Thyroid gland (tissue), 4 donors: Measurements from ENCODE around the gene ZNF579. TPM values are rescaled to one million over a fixed set of nuclear protein-coding genes. Genes with fewer than 3 reads are reported as not detected.
"Not testable (repeated sequence)": the region's sequence is repeated elsewhere in the genome, so short reads cannot be mapped to it uniquely, and the experiment has no call there.

Experiments used
- DNase-seq, 2 donors: peaks; one replicate each; pipeline ENCODE4 v3.0.0-alpha.2; 2019
- H3K27ac ChIP-seq, 3 donors: fragments of 200-600 bp; sonication (generic); 1 replicate in 2 of 3; 2 replicates in 1 of 3; pipeline ENCODE4 v1.5.1; 2016 to 2019; ENCODE audit warnings: mild to moderate bottlenecking in 1 of 3, moderate library complexity in 1 of 3
- H3K27me3 ChIP-seq: fragments of 200-600 bp; sonication (generic); one replicate; pipeline ENCODE4 v1.5.1; 2019
- H3K36me3 ChIP-seq, 2 donors: fragments of 200-600 bp; sonication (generic); one replicate each; pipeline ENCODE4 v1.5.1; 2016 to 2019
- H3K4me1 ChIP-seq, 2 donors: fragments of 200-600 bp; sonication (generic); one replicate each; pipeline ENCODE4 v1.5.1; 2017 to 2019
- H3K4me3 ChIP-seq, 3 donors: fragments of 200-600 bp; sonication (generic); replicated peaks in 1 of 3; 1 replicate in 2 of 3; 2 replicates in 1 of 3; pipeline ENCODE4 v1.5.1; 2016; ENCODE audit warnings: mild to moderate bottlenecking in 1 of 3
- H3K9me3 ChIP-seq: fragments of 200-600 bp; sonication (generic); one replicate; pipeline ENCODE4 v1.5.1; 2017
- CTCF ChIP-seq, 6 experiments: fragments of 200-600 bp in 3 of 6; fragments of 450-650 bp in 3 of 6; sonication (generic) in 3 of 6; IDR thresholded peaks; one replicate each; pipeline ENCODE4 v1.5.1; 2016 to 2019; ENCODE audit warnings: antibody characterized with exemption in 6 of 6, mild to moderate bottlenecking in 2 of 6, inconsistent platforms in 1 of 6, moderate library complexity in 1 of 6
- POLR2A ChIP-seq, 2 donors: fragments of 450-650 bp; IDR thresholded peaks; one replicate each; pipeline ENCODE4 v1.6.1; 2017; ENCODE audit warnings: antibody characterized with exemption in 2 of 2, mild to moderate bottlenecking in 2 of 2, moderate library complexity in 1 of 2
- WGBS, 2 donors: methylation state at CpG; one replicate each; pipeline ENCODE4 v1.1.5; 2017; 5-methylcytosine and 5-hydroxymethylcytosine counted together
- intact Hi-C: fragments of 100-400 bp; cut with DNase I; formaldehyde crosslinking; loops from one replicate; pipeline ENCODE4 v1.15.1; 2023
- total RNA-seq, 4 donors: library from RNA; depleted of rRNA; stranded (reverse); fragments of >200 nt; gene quantifications; one replicate each; pipeline ENCODE4 v1.2.3, GENCODE V29; 2016

The ZNF579 gene
- total RNA-seq, 4 donors from 2014 or later: 4.0 to 7.5 (median 6.6) TPM

DNA sequence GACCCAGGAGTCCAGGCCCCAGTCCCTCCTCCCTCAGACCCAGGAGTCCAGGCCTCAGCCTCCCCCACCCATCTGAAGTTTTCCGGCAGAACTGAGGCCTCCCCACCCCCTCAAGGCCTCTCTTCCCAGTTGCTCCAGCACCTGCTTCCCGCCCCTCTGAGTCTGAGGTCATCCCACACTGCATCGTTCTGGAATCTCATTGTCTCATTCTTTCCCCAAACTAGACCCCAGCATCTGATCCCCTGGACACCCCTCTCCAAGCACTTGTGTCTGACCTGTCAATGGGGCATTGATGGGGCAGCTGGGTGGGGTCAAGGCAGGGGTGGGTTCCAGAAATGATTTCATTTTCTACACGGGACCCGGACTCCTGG is 42.9 kb downstream of the ZNF579 start:
- no peaks in the 10 kb centered on the region for H3K4me1 ChIP-seq
- intact Hi-C loops: no loop called here
- no peaks in the 10 kb centered on the region for H3K36me3 ChIP-seq
- H3K27ac ChIP-seq: no peak overlapping the region
- WGBS, 2 donors: 70 to 72% methylated on average over 5 of the region's 5 CpGs
- DNase-seq: no peak
- H3K4me3 ChIP-seq: no peak overlapping the region
- H3K27me3 ChIP-seq: no peaks in the 10 kb centered on the region
- TF ChIP-seq CTCF (IDR thresholded peaks at IDR 0.05): no peak
- TF ChIP-seq POLR2A (IDR thresholded peaks at IDR 0.05): no peak
- H3K9me3 ChIP-seq: no peaks in the 10 kb centered on the region

DNA sequence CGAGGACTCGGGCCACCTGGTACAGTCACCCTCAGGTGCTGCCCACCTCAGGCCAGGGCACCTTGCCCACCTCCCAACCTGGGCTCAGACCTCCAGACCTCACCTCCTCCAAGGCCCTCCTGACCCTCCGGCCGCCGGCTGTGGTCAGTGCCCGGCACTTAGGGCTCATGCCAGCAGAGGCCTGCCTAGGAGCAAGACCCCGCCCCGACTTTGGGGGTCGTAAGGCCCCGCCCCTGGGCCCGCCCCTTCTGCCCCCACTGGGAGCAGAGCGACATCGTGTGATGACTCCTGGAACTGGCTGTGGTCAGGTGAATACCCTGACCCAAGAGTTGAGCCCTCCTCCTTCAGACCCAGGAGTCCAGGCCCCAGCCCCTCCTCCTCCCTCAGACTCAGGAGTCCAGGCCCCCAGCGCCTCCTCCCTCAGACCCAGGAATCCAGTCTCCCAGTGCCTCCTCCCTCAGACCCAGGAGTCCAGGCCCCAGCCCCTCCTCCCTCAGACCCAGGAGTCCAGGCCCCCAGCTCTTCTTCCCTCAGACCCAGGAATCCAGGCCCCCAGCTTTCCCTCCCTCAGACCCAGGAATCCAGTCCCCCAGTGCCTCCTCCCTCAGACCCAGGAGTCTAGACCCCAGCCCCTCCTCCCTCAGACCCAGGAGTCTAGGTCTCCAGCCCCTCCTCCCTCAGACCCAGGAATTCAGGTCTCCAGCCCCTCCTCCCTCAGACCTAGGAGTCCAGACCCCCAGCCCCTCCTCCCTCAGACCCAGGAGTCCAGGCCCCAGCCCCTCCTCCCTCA is 43.5 kb downstream of the ZNF579 start, which contains the start of gene SBK2:
SBK2 (minus strand) TSS at position 183 of the 790 bp plus-strand sequence. CDS start 839 bp downstream, outside the sequence.
- no peaks in the 10 kb centered on the region for H3K4me1 ChIP-seq

DNA sequence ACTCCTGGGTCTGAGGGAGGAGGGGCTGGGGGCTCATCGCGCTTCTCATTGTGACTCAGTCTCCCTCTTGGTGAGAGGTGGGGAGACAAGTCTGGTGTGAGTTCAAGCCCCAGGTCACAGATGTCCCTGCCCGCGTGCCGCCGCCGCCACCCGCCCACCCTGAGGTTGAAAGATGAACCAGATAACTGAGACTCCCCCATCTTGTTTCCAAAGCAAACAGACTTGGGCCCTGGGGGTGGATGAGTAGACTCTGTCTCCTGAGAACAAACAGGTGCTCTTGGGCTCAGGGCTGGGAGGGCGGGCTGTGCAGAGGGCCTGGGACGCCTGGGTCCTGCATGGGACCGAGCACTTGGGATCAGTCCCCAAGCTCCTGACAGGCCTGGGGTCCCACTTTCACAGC is 44.3 kb downstream of the ZNF579 start:
- no peak for DNase-seq
- Histone ChIP-seq H3K9me3 (no peaks in the 10 kb centered on the region), H3K4me3 (no peak overlapping the region), H3K27ac (no peak overlapping the region), H3K36me3 (no peaks in the 10 kb centered on the region), H3K4me1 (no peaks in the 10 kb centered on the region), H3K27me3 (no peaks in the 10 kb centered on the region)
- TF ChIP-seq CTCF (IDR thresholded peaks at IDR 0.05): no peak
- 81 to 93% methylated on average over 5 to 8 of the region's 11 CpGs for WGBS, 2 donors
- intact Hi-C loops: no loop called here

More for the DNA sequence above, 43.5 kb downstream of the ZNF579 start, which contains the start of gene SBK2:
- Histone ChIP-seq H3K4me3 (no peak within 1 kb of the TSS), H3K27ac (no peak within 1 kb of the TSS), H3K36me3 (no peaks in the 10 kb centered on the region), H3K27me3 (no peaks in the 10 kb centered on the region), H3K9me3 (no peaks in the 10 kb centered on the region)
- TF ChIP-seq POLR2A (IDR thresholded peaks at IDR 0.05): no peak
- no peak for TF ChIP-seq CTCF (IDR thresholded peaks at IDR 0.05)
- 29 to 43% methylated on average over 6 to 9 of the region's 14 CpGs for WGBS, 2 donors
- no peak for DNase-seq
- intact Hi-C loops: no loop called here

DNA sequence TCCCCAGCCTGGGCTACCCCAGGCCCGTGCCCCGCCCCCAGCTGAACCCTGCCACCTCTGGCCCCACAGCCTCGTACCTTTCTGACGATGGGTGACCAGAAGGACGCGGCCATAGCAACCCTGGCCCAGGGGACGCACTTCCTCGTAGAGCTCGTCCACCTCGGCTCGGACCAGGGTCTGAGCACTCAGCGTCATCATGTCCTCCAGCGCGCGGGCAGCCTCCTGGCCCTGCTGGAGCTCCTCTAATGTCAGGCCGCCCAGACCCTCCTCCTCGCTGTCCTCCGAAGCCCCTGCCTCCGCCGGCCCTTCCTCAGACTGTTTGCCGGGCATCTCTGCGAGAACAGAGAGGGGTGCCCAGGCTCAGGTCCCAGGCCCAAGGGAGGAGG is 44.7 kb downstream of the ZNF579 start:
- Histone ChIP-seq H3K4me3 (no peak overlapping the region), H3K27ac (no peak overlapping the region), H3K9me3 (no peaks in the 10 kb centered on the region), H3K27me3 (no peaks in the 10 kb centered on the region), H3K4me1 (no peaks in the 10 kb centered on the region), H3K36me3 (no peaks in the 10 kb centered on the region)
- DNase-seq: no peak
- intact Hi-C loops: no loop called here
- WGBS, 2 donors: 88 to 91% methylated on average over 15 to 20 of the region's 22 CpGs
- TF ChIP-seq CTCF (IDR thresholded peaks at IDR 0.05) (no peak), POLR2A (IDR thresholded peaks at IDR 0.05) (no peak)

DNA sequence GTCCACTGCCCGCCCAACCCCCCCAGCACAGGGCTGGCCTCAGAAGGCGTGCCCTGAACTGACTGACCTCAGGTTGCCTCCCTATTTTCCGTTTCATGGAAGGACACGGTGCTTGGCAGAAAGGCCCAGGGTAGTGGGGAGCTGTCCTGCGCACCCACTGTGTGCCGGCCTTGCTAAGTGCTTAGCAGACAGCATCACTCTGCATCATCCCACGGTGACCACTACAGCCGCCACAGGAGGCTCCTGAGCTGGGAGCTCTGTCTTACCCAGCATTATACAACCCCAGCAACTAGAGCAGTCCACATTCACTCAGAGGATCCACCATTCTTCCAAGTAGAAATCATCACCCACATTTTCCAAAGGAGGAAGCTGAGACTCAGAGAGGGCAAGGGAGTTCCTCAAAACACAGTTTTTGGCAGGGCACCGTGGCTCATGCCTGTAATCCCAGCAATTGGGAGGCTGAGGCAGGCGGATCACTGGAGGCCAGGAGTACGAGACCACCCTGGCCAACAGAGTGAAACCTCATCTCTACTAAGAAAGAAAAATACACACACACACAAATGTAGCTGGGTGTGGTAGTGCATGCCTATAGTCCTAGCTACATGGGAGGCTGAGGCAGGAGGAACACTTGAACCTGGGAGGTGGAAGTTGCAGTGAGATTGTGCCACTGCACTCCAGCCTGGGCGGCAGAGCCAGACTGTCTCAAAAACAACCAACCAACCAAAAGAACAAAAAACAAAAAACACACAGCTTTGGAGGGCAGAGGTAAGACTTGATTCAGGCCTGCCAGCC is 45.3 kb downstream of the ZNF579 start:
- Histone ChIP-seq H3K27ac (no peak overlapping the region), H3K9me3 (no peaks in the 10 kb centered on the region), H3K27me3 (no peaks in the 10 kb centered on the region), H3K4me1 (no peaks in the 10 kb centered on the region), H3K36me3 (no peaks in the 10 kb centered on the region), H3K4me3 (no peak overlapping the region)
- no peak for DNase-seq
- intact Hi-C loops: no loop called here
- 80 to 84% methylated on average over 12 of the region's 12 CpGs for WGBS, 2 donors
- no peak for TF ChIP-seq CTCF (IDR thresholded peaks at IDR 0.05)
- TF ChIP-seq POLR2A (IDR thresholded peaks at IDR 0.05): no peak

DNA sequence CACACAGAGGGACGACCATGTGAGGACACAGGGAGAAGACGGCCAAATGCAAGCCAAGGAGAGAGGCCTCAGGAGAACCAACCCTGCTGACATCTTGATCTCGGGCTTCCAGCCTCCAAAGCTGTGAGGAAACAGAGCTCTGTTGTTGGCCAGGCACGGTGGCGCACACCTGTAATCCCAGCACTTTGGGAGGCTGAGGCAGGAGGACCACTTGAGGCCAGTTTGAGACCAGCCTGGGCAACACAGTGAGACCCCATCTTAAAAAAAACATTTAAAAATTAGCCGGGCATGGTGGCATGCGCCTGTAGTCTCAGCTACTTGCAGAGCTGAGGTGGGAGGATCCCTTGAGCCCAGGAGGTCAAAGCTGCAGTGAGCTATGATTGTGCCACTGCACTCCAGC is 46.4 kb downstream of the ZNF579 start:
- H3K9me3 ChIP-seq, H3K4me3 ChIP-seq, H3K36me3 ChIP-seq, intact Hi-C loops, H3K27me3 ChIP-seq, DNase-seq, H3K27ac ChIP-seq, H3K4me1 ChIP-seq: not testable (repeated sequence)
- WGBS, 2 donors: 78 to 93% methylated on average over 7 of the region's 7 CpGs
